ENCODE measurements around the gene MLXIP.

Gene MLXIP

GRCh38 chr12:122192441-122192840 lies 113.9 kb downstream of the MLXIP start:
- no peak for DNase-seq

GRCh38 chr12:122194804-122195203 lies 116.2 kb downstream of the MLXIP start:
- no peak for DNase-seq

- no peak for DNase-seq
Observed at GRCh38 chr12:122195405-122195804, 116.8 kb downstream of the MLXIP start.

All from CD4-positive, alpha-beta T cell treated with Interleukin-4 for 1 hour (primary cell).